NCI-H2029 (cell line): Measurements from ENCODE around the gene SOX6.
A peak's percentile ranks its signal among the peaks of the same experiment; 100 is the strongest.

Source experiments
- DNase-seq: peaks from one replicate; lab custom pipeline; 2025; lab: John Stamatoyannopoulos, UW

The SOX6 gene

DNA sequence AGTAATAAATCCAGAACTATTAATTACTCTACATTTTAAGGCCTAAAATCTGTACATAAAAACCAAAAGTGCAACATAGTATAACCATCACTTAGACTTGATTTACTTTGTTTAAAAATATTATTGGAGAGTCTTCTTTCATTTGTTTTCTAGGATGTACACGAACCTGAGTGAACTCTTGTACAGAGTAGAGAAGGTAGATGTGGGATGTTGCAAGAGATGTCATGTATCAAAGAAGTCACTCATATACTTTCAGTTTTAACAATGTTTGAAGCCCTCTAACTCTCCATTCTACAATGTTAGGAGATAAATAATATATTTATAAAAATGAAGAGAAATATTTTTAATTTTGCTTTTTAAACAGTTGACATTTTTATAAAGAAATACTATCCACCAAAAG is 38.6 kb downstream of the SOX6 start:
- no peak for DNase-seq

DNA sequence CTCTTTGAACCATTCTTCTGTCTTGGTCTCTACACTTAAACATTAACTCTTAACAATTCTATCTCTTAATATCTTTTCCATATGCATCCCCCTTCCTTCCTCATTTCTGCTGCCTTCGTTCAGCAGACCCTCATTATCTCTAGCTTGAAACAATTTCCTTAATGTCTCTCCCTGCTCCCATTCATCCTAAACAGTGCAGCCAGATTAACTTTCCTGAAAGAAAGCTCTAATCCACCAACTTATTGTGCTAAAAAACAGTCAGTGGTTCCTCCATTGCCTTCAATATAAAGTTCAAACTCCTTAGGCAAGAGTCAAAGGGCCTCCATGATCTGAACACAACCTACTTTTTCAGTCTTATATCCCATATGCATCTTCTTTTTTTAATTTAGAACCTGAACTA is 42.5 kb downstream of the SOX6 start:
- no peak for DNase-seq

DNA sequence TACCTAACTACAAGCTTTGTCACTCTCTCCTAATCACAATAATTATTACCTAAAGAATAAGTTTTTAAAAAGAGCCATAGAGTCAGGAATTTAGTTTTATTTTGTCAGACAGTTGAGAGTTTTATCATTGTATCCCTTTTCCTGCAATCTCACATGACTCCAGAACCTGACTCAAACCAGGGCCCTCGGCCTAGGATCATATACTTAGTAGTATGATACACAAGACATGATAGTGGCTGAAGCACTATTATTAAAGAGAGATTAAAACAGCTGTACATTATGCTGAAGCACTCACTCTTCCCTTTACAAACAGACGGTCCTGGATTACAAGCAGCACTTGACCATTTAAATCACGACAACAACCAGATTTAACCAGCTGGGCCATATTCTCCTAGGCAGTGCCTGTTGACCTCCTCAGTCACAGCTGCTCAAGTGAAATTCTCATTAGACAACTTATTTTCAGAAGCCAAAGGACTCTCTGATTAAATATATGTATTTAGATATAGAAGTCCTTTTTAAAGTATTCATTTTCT is 44.0 kb downstream of the SOX6 start:
- DNase-seq: peak; percentile 49

DNA sequence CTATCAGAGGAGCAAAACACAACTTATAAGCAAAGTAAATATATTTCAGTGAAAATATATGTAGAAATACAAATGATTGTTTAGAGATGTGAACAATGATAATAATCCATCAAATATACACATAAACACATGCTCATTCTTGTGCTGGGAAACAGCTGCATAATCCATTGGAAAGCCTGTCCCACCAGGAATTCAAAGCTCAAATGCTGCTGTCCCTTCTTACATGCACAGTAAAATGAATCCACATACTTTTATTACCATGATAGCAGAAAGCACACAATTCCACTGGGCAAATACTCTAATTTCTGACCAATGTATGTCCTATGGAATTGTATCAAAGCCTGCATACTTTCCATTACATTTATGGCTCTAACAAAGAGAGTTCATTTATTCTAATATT is 44.5 kb downstream of the SOX6 start:
- no peak for DNase-seq

DNA sequence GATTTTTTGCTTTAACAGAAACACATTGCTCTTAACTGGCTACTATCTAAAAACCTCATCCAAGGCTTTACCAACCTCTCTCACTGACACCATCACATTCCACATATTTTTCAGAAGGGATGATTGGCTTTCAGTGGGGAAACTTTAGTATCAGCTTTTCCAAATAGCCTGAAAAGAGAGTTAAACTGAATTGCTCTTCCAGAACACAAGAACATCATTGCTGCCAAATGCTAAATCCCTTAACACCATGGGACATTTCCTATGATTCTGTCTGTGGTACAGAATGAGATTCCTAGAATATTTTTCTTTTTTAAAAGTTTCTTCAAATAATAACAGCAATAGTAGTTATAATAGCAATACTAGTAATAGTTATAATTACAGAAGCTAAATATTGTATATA is 45.4 kb downstream of the SOX6 start:
- DNase-seq: no peak

DNA sequence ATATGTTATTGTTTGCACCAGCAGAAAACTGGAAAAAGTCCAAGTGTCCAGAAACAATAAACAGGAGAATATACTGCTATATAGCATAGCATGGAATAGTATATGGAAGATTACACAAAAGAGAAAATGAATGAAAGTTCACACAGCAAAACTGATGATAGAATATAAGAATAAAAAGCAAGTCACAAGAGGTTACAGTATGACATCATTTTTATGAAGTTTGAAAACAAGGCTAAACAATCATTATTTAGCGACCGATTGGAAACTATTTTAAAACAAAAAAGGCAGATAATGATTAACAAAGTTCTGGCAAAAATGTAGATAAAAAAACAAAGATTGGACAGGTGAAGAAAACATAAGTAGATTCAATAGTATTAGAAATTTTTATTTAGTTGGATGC is 47.1 kb downstream of the SOX6 start:
- DNase-seq: no peak

DNA sequence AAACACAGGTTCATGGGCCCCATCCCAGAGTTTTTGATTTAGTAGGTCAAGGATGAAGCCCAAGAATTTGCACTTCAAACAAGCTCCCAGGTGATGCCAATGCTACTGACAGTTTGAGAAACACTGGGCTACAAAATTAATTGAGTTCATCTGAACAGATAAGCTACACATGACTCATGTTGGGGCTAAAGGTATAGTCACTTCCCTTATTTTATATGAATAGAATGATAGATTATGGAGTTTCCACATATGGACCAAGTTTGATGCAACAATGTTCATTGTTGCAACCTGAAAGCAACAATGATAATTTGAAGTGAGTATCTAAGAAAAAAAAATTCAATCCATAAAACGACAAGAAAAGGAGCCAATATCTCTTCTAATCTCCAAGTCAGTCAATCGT is 54.9 kb downstream of the SOX6 start:
- DNase-seq: no peak

DNA sequence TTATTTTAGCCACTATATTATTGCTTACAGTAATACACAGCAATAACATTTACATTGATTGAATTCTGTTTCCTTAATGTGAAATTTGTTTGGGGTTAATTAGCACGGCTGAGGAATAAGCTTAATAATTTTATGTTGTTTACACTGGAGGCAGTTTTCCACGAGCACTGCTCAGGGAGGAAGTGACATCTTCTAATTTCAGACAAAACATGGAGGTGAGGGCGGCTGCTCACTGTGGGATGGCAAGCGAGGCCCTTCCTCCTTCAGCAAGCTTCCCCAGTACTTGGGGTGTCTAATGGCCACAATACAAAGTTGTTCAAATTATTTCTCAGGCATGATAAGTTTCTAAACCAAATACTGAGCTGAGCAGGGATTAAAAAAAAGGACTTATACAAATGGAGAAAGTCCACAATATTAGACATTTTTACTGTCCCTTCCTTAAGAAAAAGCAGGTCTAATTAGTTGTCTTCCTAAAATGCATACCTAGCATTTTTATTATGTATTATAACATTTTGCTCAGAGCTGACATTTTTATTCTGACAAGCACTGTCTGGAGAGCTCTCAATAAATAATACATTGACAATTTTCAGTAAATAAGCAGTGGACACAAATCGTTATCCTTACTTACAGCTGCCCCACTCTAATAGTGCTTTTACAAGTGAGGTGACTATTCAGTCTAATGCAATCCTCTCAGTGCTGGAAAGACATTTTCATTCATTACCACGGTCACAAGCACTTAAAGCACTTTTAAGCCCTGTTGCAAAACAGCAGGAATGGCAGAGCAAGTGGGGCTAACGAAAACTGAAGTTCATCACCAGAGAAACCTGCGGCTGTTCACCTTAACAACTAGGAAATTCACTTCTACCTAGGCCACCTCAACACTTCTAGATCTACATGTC is 56.2 kb downstream of the SOX6 start:
- DNase-seq: no peak

DNA sequence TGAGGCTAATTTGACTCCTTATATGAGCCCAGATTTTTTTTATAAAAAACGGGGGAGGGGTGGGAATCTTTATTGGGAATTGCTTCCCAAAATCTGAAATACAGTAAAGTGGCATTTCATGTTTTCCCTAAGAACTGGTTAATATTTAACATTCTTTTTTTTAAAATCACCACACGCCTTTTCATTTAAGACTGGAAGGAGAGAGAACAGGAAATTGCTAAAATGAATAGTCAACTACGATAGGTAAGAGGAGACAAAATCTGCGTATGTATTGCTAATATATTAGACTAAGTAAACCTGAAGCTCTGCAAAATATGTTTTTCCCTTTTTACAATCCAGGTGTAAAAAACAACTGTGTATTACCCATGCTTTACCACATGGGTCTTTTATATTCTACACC is 57.0 kb downstream of the SOX6 start:
- no peak for DNase-seq

DNA sequence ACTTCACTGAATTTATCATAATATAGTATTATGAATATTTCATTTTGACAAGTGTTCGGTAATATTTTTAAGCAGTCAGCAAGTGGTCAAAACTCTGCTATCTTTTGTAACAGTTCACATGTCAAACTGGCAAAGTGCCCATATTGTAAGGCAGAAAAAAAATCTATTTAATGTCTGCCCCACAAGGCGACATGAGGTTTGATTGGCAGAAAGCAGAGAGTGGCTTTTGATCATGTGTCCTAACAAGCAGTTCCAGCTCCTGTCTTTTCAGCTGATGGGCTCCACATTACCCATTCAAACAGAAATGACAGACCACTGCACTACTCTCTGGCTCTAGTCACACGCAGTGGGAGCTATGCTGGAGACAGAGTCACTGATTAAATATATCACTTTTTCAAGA is 59.0 kb downstream of the SOX6 start:
- DNase-seq: no peak

DNA sequence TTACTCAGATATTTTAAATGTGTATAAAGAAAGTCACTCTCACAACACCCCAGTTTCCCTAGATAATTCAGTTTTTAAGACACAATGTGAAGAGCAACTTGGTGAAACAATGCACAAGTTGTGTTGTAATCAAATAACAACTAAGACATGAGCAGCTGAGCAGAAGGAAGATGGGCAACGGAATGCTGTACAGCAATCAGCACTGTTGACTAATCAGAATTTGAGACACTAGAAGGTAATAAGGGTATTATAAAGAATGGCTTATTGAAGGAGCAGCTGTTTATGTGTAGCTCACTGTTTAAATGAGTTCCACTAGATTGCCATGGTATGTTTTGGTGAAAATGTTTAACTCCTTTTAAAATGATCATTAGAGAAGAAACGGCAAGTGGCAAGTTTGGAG is 60.1 kb downstream of the SOX6 start:
- DNase-seq: no peak

DNA sequence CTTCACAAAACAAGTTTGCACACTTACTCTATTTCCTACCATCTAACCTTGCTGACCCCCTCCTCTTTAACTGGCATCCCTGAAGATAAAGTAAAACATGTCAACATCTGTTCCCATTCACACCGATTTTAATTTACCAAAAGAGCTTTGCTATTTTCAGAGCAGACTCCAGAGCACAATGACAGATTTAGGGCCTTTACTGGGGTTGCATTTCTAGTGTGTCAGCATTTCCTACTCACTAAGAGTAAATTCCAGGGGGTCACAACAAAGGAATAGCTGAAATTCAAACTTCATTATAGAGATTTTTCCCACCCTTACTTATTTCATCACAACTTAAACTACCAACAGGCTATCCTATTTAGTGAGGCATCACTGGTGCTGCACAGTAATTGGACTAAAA is 60.8 kb downstream of the SOX6 start:
- DNase-seq: no peak

DNA sequence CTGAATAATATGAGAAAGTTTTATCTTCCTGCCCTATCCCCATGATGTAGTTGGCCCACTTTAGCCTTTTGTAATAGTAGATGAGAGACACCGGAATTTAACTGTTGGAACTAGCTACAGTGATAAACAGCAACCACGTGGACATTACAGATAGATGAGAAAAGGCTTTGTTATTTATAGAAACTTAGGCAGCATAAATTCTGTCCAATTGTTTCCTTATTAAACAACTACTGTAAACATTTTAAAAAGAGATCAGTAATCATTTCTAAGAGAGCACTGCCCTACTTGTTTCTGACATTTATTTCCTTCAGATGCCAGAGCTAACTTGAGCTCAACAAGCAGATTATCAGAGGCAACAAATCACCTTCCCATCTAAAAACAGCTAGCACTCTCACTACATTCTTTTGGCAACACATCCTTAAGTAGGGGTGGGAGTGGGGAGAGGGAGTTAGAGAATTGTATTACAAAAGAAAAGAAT is 63.1 kb downstream of the SOX6 start:
- DNase-seq: no peak

DNA sequence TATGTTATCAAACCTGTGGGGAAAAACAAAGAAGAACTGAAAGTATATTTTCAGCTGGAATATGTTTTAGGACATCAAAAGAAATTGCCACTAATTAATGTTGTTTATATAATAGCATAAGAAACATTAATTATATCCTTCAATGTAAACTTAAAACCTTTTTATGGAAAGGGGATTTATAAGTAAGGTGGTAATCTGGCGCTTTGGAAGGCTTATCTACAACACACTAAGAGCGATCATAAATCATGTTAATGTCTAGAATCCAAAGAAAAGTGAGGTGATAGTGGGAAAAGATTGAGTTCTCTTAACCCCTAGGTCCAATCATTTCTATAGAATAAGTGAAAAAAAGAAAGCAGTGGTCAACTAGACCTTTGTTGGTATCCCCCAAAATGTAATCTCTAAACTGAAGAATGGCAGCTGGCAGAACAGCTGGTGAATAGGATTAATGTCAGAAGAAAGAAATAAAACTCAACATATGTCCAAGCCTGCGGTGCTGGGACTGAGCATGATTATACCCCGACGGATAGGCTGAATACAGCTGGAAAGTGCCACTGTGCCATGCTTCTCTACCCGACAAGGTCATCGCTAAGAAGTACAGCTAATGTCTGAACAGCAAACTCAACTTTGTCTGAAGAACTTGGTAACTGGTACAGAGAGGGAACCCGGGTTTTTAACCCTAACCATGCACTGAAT is 64.0 kb downstream of the SOX6 start:
- no peak for DNase-seq

DNA sequence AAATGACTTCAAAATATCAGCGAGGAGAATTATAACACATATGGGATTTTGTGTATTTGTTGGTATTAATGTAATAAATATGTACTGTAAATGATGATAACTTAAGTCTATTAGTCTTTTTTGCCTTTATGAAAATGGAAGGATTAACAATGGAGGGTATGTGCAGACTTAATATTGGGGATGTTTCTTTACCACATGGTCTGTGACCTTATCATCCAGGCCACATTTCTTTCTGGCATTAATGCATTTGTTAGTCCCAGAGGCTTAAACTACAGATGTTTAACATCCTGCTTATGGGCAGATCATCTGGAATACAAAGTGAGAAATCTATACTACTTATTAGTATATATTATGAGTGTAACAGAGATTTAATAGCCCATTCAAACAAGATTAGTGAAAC is 64.6 kb downstream of the SOX6 start:
- DNase-seq: no peak

DNA sequence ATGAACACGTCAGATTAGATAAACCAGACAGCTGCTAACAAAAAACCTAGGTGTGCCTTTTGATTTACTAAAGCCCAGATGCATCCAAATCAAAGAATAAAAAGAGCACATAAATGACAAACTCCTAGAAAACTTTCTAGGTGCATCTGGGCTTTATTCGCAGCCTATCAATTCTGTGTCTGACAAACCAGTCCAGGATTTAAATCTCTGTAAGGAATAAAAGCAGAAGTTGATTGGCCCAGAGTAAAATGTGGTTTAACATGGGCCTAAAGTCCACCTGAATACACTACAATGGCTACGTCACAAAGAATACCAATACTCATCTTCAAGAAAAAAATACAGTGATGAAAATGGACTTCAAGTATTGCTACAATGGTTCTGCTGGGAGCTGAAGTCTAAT is 66.8 kb downstream of the SOX6 start:
- no peak for DNase-seq

DNA sequence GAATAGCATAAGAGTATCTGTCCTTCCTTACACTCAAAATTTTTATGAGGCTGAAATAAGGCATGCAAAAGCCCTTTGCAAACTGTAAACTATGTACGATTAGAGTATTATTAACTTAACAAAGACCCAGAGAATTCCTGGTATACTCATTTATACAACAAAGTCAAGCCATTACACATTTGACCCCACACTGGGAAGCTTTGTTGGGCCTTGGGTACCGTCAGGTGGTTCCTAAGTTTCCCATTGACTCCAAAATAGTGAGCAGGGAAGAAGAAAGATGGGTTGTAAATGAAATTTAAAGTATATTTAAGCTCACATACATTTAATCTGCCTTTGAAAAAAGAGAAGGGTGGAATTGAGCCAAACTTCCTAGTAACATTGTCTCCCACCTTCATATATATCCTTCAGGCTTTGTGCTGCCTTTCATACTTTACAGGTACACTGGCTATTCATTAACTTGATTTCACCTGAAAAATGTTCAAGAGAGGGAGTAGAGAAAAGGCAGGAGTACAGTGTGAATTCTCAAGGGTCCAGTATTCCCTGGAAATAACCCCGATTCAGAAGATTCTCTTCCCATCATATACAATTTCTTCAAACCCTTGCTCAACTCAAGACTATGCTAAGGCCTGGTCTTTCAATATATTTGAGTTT is 68.6 kb downstream of the SOX6 start:
- DNase-seq: no peak

DNA sequence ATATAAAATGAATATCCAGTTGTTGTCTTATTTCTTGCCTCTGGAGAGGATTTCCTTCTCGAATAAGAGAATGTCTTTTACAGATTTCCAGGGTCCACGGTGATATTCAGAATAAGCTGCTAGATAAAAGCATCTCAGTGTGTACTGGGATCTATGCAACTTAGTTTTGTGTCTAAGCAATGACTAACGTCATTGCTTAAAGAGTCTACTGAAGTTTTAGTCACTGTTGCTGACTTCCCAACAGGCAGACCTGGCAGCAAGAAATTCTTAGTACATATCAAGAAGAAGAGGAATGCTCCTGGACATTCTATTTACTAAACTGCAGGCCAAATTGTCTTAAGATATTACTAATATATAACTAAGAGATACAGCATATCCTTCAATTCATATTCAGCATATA is 70.3 kb downstream of the SOX6 start:
- no peak for DNase-seq

DNA sequence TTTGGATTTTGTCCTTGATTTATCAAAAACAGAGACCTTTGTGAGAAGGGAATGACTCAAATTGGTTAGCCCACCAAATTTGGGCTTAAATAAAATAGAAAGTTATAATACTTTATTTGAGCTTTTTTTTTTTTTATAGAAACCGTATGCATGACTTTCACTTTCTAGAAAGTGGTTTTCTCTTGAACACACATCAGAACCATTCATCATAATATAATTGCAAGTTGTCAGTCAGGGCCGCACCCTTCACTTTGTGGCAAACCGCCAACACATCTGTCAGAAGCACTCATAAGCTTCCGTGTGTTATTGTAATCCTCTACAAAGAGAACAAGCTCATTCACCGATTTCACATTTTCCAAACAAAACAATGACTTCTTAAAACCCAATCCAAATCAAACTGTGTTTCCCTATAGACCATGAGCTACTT is 76.1 kb downstream of the SOX6 start:
- DNase-seq: peak; percentile 71

DNA sequence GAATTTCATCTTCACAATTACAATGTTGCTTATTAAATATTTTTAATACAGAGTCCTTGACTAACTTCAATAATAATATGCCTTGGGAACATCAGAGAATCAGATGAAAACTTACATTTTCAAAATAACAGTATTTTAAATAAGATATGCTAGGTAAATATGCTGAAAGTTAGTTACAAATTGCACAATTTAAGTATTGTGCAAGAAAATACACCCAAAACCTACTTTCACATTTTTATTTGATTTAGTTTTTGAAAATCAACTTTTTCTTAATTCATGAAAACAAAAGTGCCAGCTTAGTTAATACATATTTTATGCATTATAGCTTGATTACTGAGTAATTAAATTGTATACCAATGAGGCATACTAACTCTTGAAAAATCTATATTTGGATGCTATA is 76.8 kb downstream of the SOX6 start:
- DNase-seq: no peak

DNA sequence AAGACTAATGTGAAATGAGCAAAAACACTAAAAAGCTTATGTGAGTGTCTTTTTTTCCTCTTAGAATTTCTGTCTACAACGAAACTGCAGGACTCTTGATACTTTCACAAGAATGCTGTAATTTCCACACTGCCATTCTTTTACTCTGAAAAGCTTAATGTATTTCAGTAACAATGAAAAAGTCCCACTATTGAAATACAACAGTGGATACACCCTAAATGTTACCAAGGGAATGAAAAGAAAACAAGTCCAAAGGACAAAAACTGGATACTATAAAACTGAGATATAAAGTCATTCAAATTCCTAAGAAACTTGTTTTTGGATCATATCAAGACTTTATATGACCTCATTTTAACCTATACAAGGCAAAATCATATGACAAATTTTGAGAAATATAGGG is 77.4 kb downstream of the SOX6 start:
- no peak for DNase-seq

DNA sequence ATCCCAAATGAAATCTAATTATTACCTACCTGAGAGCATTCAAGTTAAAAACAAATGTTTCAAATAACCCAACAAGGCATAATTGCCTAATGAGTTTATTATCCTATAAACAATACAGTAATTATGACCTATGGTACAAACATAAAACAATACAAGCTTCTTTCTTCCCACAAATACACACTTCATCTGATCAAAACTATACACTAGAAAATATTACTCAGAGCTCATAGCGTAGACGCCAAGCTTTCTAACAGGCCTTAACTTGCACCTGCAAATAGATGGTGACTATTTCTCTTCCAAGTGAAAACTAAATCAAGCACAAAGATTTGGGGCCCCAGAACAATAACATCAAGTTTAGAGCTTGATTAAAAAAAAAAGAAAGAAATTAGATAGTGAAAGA is 78.1 kb downstream of the SOX6 start:
- DNase-seq: no peak

DNA sequence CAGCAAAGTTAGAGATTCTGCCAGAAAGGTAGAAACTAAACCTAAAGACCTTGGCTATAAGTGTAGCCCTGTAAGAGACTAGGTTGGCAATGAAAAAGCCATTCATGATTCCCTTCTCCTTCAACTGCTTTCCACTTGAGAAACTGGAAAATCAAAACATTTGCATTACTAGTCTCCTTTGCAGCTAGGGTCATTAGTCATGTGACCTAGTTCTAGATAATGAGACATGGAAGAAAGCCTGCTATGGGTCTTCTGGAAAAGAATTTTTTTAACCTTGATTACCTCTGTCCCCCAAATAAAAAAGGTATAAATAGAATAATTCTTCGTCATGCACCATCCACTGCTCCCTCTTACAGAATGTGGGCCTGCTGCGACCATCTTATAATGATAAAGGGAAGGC is 80.1 kb downstream of the SOX6 start:
- no peak for DNase-seq
